NCI-H2107 treated with DMSO at 0.1 percent for 48 hours (cell line): ENCODE measurements around the gene KCNH4.
A peak's percentile ranks its signal among the peaks of the same experiment; 100 is the strongest.

Experiments
- DNase-seq: peaks from one replicate; lab custom pipeline; 2025; ENCODE audit not compliant: unreplicated experiment; lab: John Stamatoyannopoulos, UW

Gene KCNH4

DNA sequence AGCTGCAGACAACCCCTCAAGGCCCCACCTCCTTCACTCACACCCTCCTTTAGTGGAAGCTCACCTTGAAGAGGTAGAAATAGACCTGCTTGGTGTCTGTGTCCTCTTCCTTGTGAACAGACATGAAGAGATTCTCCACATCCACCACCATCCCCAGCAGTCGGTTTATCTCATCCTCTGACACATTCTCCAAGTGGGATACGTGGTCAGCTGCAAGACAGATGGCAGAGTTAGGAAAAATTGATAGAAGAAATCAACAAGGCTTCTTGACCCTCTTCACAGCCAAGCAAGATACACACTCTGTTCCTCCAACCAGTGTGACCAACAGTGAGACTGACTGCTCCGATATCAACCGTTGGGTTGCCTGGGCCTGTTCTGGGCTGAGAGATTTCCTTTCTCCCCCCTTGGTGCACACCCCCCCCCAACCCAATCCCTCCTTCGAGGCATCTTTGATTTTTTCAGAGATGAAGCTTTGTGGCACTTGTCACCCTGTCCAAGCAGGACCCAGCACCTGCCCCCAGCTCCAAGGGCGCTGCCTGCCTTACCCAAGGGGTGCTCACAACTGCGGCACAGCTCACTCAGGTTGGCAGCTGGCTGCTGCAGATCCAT is 60.7 kb downstream of the KCNH4 start:
- DNase-seq = no peak

DNA sequence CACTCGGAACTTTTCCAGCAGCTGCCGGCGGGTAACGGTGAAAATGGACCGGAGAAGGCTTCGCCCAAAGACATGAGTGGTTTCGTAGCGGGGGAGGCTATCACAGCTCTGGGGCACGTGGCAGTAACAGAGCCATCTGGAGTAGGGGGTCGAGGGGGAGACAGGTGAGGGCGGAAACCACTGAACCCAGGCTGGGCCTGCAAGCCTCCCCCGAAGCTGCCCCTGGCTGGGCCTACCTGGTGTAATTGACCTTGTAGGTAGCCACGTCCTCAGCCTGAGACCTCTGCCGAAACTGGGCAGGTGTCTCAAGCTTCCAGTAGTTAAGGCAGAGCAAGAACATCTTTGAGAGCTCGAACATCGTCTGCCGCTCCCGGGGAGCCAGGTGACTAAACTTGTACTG is 61.6 kb downstream of the KCNH4 start:
- no peak for DNase-seq

DNA sequence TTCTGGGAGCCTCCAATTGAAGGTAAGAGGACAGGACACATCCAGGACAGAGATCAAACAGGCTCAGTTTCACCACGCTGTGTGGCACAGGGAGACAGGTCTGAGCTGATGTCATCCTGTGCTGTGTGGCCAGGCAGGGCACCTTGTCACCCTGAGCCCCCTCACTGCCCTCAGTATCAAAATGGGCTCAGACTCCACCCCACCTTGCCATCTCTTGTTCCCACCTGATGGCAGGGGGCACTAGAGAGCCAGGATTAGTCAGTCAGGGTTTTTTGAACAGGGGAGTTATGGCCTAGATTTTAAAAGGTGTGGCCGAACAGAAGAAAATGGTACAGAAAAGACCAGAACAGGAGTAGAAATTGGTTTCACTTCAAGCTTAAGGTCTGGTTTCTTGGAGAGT is 62.4 kb downstream of the KCNH4 start:
- peak; percentile 26 for DNase-seq

DNA sequence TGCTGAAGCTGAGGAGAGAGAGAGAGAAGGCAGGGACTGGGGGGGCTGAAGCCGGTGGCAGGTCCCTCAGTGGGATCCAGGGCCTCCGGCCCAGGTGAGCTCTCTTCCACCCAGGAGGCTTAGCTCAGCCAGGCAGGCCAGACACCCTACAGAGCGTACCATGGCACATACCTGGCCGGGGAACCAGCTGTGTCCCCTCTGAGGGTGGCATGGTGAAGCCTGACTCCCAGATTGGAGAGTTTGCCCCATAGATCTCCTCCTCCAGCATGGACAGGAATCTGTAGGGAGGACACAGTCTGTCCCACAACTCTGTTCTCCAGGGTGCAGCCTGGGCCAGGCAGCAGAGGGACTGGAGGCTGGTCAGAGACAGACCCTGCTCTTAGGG is 62.8 kb downstream of the KCNH4 start:
- no peak for DNase-seq

DNA sequence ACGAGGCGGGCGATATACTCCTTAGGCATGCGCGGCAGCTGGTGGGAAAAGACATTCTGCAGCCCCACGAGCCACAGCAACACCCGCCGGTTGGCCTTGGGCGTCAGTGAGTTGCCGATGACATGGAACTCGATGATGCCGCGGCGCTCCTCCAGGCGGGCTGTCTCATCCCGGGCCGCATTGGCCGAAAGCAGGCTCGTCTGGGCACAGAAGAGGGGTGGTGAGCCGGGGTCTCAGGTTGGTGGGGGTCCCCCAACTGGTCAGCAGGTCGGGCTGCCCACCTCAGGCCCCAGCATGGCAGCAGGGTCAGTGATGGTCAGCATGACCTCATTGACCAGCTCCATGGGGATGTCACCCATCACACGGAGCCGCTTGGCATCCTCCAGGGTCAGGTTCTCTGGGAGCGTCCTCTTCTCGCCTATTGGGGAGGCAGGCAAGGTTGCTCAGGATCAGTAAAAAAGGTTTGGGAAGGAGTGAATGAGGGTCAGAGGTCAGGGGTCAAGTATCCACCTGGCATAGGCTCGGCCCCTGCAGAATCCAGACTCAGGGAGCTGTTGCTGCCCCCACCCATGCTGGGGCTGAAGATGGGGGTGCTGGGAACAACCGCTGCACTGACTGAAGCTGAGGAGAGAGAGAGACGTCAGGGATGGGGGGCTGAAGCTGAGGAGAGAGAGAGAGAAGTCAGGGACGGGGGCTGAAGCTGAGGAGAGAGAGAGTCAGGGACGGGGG is 63.4 kb downstream of the KCNH4 start:
- no peak for DNase-seq

DNA sequence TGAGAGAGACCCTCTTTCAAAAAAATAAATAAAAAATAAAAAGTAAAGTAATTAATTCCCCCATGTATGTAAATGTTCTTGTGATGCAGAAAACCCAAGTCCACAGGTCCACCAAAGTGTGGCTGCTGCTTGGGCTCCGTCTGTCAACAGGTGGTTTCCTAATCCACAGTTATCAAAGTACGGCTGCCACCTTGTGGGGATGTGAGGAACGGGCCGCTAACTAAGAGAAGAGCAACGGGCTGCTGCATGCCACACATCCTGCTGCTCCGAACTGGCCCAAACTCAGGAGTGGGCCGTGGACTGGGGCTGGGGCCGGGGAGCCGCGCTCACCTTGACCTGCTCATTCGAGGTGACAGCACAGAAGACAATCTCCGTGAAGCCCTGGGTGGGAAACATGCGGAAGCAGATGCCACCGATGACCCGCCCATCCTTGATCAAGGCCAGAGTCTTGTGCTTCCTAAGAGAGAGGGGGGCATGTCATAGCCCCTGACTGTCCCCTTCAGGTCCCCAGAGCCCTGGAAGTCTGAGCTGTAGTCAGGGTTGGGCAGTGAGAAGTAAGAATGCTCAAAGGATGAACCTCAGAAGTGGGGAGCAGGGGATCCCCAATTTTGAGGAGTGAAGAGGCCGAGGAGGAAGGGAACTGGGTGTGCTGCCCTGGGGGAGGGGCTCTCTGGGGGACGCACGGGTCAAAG is 64.1 kb downstream of the KCNH4 start:
- DNase-seq = peak; percentile 78

DNA sequence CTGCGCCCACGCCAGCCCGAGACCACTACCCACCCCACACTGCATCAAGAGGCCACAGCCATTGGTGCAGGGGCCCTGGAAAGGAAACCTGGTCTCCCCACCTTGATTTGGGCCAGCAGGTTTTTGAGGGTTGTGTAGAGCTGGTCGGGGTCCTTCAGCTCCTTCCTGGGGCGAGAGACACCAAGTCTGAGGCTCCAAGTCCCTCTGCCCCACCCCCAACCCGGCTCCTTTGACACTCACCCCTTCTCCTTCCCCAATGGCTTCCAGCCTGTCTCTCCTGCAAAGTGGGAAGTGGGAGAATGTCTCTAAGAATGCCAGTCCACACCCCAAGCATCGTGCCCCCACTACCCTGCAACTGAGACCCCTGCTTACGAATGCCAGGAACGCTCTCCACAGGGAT is 66.8 kb downstream of the KCNH4 start:
- DNase-seq = no peak

DNA sequence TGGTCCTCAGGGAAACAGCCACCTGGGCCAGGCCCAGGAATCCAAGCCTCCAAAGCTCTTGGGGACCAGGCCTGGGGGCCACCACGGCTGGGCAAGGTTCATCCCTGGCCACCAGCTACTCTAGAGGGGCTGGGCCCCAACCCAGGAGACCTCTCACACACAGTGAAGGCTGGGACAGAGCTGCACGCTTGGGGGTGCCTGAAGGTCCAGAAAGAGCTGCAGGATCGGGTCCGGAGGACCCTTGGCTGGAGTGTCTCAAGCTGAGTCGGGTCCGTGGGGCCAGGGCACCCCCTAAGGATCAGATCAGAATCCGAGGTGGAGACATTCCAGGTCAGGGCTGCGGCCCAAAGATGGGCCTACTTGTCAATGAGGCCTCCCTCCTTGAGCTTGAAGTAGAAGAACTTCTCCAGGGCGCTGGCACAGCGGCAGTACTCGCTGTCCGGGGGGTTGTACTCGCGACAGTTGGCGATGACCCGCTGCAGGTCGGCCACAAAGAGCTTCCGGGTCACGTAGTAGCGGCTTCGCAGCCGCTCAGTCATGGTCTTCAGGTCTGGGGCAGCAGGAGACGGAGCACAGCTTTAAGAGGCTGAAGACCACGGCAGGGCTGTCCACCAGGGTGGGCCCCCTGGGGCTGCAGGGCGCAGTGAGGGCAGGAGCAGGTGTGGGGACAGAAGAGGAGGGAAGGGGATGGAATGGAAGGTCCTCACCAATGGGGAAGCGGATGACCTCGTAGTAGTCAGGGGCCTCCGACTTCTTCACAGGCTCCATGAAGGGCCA is 67.5 kb downstream of the KCNH4 start:
- no peak for DNase-seq

DNA sequence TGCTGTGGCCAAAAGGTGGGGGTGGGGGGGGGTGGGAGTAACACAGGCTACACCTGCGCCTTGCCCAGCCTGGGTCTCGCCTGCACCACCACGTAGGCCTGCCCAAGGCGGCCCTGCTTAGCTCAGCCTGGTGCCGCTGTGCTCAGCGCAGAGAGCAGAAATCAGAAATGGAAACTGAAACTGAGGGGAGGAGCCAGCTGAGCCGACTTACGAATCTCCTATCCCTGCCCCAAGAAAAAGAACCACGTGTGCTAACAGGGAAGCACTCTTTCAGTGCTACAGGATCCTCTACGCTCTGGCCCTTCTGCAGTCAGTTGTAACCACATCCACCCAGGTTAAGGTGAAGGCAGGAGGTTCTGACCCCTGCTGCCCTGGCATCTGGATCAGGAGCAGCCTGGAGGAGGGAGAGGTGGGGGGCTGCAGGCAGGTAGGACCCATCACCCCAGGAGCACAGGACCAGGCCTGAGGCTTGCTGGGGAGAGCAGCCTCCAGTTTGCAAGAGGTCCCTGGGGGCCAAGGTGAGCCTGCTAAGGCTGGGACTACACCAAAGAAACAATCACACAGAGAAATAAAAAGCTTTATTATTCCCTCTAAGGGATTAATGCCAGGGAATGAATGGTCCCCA is 68.3 kb downstream of the KCNH4 start, which contains the start of gene DHX58:
Gene DHX58 (minus strand): TSS at position 163 of the 625 bp plus-strand sequence. CDS start 822 bp downstream, outside the sequence.
- peak; percentile 88 for DNase-seq

DNA sequence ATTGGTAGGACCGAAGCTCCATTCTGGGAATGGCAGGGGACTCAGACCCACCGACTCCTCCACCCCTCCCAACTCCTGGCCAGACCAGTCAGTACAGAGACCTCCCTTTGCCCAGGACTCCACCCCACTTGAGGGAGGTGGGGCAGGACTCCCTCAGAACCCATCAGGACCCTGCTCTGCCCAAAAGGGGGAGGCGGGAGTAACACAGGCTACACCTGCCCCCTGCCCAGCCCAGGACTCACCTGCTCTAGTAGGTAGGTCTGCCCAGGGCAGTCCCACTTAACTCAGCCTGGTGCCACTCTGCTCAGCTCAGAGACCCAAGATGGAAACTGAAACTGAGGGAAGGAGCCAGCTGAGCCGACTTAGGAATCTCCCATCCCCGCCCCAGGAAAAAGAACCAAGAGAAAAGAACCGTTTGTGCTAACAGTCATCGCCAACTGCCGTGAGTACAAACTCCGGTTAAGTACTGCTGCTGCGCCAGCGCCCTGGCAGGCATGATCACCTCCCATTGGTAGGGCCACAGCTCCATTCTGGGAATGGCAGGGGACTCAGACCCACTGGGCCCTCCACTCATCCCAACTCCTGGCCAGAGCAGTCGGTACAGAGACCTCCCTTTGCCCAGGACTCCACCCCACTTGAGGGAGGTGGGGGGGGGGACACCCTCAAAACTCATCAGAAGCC is 68.9 kb downstream of the KCNH4 start:
- DNase-seq = peak; percentile 24

DNA sequence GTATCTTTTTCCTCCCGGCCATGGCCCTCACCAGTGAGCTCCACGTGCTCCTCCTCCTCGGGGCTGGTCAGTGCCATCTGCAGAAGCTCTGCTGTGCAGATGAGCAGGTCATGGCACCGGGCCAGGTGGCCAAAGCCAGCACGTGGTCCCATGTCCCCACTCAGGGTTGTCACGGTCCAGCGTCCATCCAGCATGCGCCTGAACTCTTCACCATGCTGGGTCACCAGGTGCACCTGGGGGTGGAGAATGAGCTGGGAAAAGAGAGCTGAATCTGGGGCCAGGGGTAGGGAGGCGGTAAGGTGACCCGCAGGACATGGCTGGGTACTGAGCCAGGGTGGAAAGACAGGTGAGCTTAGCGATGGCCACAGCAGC is 69.7 kb downstream of the KCNH4 start:
- no peak for DNase-seq

DNA sequence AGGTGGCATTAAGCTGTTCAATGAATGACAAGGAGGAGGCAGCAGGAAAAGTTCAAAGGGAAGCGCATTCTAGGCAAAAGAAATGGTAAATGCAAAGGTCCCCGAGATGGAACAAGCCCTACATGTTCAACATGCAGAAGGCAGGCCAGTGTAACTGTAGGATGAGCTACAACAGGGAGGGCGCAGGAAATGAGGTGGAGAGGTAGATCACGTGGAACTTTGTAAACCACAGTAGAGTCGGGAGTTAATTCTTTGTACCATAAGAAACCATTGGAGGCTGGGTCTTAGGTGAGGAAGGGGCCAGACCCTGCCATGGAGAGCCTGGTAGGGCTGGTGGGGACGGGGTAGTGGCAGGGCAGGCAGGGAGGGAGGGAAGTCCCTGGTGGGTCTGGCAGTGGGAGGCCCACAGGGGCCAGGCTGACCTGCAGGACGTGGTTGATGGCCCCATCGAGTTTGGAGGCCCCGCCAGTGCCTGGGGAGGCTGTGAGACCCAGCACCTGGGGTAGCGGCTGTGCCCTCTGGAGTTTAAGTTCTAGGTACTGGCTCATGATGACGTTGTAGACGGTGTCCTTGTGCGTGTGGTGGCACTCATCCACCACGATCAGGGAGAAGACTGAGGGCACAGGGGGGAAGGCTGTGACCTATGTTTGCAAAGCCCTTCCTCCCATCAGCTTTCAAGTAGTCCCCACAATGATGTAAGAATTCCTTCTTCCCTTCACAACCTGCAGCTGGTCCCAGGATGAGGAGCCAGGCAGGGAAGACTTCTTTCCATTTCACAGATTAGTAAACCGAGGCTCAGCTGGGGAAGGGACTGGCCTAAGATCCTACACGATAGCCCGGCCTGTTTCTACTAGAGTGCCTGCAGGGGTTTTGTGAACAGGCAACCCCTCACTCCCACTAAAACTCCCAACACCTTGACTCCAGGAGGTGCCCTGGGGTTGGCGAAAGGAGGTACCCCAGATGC is 70.4 kb downstream of the KCNH4 start:
- DNase-seq = no peak

DNA sequence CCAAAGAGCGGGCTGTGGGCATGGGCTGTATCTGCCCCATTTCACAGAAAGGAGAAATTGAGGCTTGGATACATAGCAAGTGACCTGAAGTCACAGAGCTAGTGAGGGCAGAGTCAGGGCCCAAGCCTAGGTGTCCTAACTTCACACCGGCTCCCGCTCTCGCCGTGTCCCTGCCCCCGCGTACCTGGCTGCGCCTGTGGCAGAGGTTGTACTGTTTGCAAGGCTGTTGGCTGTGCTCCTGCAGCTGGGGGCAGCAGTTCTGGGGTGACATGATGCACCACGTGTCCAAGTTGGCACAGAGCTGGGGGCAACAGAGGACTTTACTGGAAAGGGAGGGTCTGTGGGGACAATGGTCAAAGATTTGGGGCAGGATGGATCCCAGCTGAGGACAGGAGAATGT is 71.9 kb downstream of the KCNH4 start:
- DNase-seq = no peak

DNA sequence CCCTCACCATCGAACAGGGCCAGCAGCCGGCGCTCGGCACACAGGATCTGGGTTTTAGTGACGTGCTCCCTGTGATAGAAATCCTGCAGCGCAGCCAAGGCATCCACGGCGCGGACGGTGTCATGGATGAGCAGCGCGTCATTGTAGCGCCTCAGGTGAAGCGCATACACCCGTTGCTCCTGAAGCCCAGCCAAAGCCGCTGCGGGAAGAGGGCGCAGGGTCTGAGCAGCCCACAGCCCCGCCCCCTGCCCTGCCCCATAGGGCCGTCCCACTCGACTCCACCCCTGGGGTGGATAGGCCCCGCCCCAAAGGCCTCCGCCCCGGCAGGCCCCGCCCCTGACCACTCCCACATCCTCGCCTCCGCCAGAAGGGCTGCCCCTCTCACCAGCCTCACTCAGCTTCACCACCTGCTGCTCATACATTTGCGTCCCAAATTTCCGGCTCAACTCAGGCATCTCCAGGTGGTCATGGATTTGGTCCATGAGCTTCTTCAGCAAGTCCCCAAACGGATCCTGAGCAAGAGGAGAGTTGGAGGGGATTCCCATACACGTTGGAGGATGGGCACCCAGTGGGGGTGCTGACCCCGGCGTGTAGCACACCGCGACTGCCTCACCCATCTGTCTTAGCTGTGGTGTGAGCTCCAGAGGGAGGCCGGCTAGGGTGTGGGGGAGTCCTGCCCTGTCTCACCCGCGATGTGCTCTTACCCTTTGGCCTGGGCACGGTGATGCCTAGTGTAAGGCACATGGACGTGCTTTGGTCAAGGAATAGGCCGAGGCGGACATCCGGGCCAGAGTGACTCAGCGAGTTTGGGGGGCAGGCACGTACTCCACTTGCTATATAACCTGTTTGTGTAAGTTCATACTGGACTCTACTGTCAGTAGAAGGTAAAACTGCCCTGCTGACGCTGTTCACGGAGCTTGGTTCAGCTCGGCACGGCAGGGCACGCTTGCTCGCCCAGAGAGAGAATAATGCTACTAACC is 73.1 kb downstream of the KCNH4 start:
- peak; percentile 70 for DNase-seq

DNA sequence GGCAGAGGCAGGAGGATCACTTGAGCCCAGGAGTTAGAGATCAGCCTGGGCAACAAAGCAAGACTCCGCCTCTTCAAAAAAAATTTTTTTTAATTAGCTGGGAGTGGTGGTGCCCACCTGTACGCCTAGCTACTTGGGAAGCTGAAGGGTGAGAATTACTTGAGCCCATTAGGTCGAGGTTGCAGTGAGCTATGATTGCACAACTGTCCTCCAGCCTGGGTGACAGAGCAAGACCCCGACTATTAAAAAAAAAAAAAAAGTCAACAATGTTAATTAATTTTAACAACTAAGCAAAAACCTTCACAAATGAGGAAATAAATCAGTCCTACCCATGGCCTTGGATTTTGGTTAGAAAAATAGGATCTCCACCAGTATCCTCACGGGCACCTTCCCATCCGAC is 73.8 kb downstream of the KCNH4 start:
- DNase-seq = no peak
